HG03066 (cell line): ENCODE measurements around the gene VASN.

Experiments
- ATAC-seq: cut with Tn5 transposase; IDR thresholded peaks from one replicate; pipeline ENCODE4 v1.9.1; 2021; ENCODE audit warnings: low read depth; ENCODE audit not compliant: unreplicated experiment

Gene VASN

DNA sequence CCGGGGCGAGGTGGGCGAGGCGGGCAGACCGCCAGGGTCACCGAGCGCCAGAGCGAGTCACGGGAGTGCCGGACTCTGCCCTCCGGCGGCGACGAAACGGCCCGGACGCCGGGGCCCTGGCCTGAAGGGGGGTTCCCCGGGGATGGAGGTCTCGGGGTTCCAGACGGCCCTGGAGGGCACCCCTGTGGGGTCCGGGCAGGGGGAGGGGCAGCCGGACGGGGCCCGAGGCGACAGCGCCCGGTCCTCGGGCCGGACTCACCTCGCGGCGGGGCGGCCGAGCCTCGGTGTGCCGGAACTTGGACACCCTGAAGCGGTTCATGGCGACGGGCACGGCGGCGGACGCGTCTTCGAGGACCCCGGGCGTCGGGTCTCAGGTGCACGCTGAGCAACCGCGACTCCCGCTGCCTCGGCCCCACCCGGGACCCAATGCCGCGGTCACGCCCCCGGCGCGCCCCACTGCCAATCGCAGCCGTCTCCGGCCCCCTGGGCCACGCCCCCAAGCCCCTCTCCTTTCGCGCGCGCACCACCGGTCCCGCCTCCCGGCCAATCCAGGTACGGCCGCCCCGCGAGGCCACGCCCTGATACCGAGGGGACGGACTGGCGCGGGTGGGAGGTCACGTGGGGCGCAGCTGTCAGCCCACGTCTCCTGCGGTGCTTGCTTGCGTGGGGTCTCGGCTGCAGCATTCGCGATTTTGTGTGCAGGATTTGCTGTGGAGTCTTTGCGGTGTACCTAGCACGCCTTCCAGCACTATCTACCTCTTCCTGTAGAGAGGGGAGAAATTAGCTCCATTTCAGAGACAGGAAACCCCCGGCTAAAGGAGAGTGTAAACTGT, 44.8 kb downstream of the VASN start, which contains the start of gene CORO7:
Gene CORO7 (minus strand): TSS at position 397 of the 833 bp plus-strand sequence. CDS start 78 bp downstream, at position 319.
- peak; percentile 53 for ATAC-seq

DNA sequence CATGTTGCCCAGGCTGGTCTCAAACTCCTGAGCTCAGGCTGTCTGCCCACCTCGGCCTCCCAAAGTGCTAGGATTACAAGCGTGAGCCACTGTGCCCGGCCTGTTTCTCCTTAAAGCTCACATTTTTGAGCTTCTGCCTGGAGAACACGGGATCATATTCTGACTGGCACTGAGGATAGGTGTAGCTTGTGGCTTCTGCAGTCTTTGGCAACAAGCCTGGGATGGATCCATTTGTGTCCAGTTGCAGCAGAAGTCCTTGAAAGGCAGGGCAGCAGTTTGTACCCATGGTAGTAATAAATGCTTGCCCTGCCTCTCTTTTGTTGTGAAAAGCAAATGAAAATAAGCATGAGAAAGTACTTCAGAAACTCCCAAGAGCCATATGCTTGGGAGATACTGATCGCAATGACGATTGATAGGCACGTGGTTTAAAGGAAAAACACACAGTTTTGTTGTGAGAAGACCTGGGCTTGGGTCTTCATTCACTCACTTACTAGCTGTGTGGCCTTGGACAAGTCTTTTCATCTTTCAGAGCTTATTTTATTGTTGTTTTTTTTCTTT, 47.8 kb downstream of the VASN start:
- no peak for ATAC-seq

DNA sequence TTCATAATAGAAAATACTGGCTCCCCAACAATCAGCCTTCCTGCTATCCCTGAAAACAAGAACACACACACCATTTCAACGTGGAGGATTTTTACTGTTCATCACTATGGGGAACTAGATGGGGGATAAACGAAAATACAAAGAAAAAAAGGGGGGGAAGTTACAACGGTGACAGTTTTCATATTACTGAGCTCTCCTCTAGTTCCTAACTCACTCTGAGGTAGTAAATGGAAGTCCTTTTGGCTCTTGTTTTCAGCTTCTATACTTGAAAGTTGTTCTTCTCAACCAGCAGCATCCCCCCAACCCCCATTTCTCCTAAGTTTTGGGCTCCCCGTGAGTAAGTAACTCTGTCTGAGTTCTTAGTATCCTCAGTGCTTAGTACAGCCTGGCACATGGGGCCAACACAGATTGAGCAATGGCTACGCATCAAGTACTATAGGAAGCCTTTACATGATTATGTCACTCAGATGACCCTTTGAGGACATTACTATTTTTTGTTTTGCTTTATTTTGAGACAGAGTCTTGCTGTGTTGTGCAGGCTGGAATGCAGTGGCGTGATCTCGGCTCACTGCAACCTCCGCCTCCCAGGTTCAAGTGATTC, 49.0 kb downstream of the VASN start:
- no peak for ATAC-seq

DNA sequence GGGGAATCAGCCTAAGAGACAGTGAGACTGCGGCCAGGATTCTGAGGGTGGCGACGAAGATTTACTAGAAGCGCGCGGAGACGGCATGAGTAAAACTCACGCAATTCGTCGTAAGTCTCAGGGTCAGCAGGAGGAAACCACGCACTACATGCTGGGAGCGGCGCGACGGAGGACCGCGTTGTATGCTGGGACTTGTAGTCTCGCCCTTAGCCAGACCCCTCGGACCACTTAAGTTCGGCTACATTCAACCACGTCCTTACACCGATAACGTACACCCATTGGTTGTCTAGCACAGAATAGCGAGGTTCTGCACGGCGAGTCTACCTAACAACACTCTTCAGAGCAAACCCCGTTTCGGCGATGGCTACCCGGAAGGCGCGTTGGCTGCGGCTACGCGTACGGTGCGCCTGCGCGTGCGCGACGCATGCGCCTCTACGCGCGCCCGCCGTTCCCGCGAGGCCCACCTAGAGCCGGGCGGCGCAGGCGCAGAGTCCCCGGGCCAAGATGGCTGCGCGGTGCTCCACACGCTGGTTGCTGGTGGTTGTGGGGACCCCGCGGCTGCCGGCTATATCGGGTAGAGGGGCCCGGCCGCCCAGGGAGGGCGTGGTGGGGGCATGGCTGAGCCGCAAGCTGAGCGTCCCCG, 53.9 kb downstream of the VASN start, which contains the start of gene DNAJA3:
Gene DNAJA3 (plus strand): TSS at position 491 of the 643 bp plus-strand sequence. CDS start 14 bp downstream, at position 505.
- ATAC-seq, result peak; percentile 89

DNA sequence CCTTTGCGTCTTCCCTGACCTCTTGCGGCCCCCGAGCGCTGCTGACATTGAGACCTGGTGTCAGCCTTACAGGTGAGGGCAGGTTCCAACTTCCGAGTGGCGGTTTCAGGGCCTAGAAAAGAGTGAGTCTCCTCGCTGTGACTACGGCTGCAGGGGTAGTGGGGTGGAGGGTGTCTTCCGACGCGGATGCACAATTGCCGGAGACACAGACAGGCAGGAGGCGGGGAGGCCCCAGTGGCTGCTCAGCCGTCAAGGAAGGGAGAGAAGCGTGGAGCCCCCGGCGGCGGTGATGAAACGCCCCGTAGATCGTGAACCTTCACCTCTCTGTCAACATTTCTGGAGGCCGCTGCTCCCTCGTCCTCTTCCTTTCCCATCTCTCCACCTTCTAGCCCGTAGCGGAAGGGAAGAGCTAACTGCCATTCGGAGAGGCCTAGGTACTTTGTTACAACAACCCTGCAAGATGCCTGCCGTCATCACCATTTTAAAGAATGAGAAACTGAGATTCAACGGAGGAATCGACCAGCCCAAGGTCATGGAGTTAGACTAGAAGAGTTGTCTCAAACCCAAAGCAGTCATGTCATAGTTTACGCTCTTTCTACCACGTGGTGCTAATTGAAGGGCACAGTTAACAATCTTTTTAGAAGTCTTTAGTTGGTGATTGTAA, 54.5 kb downstream of the VASN start:
- ATAC-seq, result peak; percentile 20

DNA sequence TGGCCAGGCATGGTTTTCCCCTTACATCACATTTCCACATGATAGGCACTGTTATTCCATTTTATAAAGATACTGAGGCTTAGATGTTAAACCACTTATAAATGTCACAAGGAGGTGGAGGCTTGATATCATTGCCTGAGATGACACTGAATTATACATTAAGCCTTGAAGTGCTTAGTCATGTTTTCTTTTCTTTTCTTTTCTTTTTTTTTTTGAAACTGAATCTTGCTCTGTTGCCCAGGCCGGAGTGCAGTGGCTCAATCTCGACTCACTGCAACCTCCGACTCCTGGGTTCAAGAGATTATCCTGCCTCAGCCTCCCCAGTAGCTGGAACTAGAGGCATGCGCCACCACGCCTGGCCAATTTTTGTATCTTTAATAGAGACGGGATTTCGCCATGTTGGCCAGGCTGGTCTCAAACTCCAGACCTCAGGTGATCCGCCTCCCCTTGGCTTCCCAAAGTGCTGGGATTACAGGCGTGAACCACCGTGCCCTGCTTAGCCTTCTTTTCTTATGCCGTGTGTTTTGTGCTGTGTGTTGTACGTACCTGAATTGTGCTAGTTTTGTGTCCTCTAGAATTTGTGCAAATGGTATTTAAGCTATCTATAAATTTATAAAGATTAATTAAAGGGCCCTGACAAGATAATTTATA, 55.2 kb downstream of the VASN start:
- ATAC-seq, result no peak

DNA sequence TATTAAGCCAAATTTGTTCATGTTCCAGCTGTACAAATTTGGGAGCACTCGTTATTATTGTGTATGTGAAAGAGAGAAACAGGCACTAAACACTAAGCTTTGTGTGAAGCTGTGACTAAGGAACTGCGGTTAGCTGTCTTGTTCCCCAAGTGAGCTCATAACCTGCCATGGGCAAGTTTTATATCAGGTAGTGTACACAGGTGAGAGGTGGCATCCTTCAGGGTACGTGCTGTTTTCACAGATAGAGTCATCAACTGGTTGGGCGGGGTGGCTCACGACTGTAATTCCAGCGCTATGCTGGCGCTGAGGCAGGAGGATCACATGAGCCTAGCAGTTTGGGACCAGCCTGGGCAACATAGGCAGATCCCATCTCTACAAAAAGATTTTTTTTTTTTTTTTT, 56.9 kb downstream of the VASN start:
- ATAC-seq, result no peak

DNA sequence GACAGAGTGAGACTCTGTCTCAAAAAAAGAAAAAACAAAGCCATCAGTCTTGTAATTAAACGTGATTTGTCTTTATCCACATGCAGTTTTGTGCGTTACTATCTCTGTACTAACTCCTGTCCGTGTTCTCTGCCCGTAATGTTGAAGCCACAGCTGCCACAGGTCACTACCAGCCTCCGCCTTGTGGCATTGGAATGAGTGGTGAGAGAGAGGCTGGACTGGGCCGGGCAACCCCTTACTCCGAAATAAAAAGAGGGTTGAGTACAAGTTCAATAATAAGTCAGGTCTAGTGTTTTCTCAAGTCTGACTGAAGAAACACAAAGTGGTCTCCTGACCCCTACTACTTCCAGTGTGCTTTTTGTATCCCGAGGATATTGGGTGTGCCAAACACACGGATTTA, 59.4 kb downstream of the VASN start:
- no peak for ATAC-seq
